H1 (cell line): Measurements from ENCODE around the gene GNG12. TPM values are rescaled to one million over a fixed set of nuclear protein-coding genes. Genes with fewer than 3 reads are reported as not detected.

Experiments
- BACH1 ChIP-seq: IDR thresholded peaks from 2 replicates; pipeline ENCODE4 v1.6.1; 2012; ENCODE audit warnings: low read length, improper control_type of control experiment
- CBX8 ChIP-seq: fragments of 300-800, 300-1000 bp; sonication (generic); IDR thresholded peaks from 2 replicates; pipeline ENCODE4 v1.7.1; 2016; ENCODE audit warnings: low read depth, low read length, borderline replicate concordance
- EZH2 ChIP-seq: fragments of 200-600 bp; sonication (generic); IDR thresholded peaks from 2 replicates; pipeline ENCODE4 v1.7.1; 2012; ENCODE audit warnings: low read depth, mild to moderate bottlenecking, moderate library complexity, low read length, inconsistent platforms; ENCODE audit not compliant: severe bottlenecking
- FOSL1 ChIP-seq: IDR thresholded peaks from 2 replicates; pipeline ENCODE4 v1.6.1; 2011; ENCODE audit warnings: mild to moderate bottlenecking, low read depth, low read length, moderate library complexity; ENCODE audit not compliant: insufficient read depth
- GABPA ChIP-seq: IDR thresholded peaks from 2 replicates; pipeline ENCODE4 v1.6.1; 2011; ENCODE audit warnings: mild to moderate bottlenecking, low read length, moderate library complexity, borderline replicate concordance; ENCODE audit not compliant: insufficient read depth
- GTF2F1 ChIP-seq: IDR thresholded peaks from 2 replicates; pipeline ENCODE4 v1.6.1; 2012; ENCODE audit warnings: low read depth, low read length, improper control_type of control experiment, borderline replicate concordance
- JUN ChIP-seq: IDR thresholded peaks from 2 replicates; pipeline ENCODE4 v1.6.1; 2011; ENCODE audit warnings: low read depth, mild to moderate bottlenecking, improper control_type of control experiment, low read length
- JUND ChIP-seq: IDR thresholded peaks from 2 replicates; pipeline ENCODE4 v1.6.1; 2011; ENCODE audit warnings: mild to moderate bottlenecking, improper control_type of control experiment, low read length
- KDM1A ChIP-seq: fragments of 200-600, 300-600 bp; sonication (generic); IDR thresholded peaks from 2 replicates; pipeline ENCODE4 v1.7.1; 2016; ENCODE audit warnings: mild to moderate bottlenecking, low read length, borderline replicate concordance
- KDM4A ChIP-seq: IDR thresholded peaks from one replicate; pipeline ENCODE4 v1.7.1; 2012; ENCODE audit warnings: low read depth, mild to moderate bottlenecking, moderate library complexity, low read length, inconsistent platforms; ENCODE audit not compliant: severe bottlenecking
- NRF1 ChIP-seq: IDR thresholded peaks from 2 replicates; pipeline ENCODE4 v1.6.1; 2011; ENCODE audit warnings: mild to moderate bottlenecking, low read depth, low read length, improper control_type of control experiment
- POU5F1 ChIP-seq: IDR thresholded peaks from 2 replicates; pipeline ENCODE4 v1.6.1; 2011; ENCODE audit warnings: low read depth, mild to moderate bottlenecking, low read length, moderate library complexity
- RBBP5 ChIP-seq: IDR thresholded peaks from 2 replicates; pipeline ENCODE4 v1.7.1; 2012; ENCODE audit warnings: low read depth, mild to moderate bottlenecking, inconsistent platforms, low read length, moderate library complexity, borderline replicate concordance
- RFX5 ChIP-seq: IDR thresholded peaks from 2 replicates; pipeline ENCODE4 v1.6.1; 2011; ENCODE audit warnings: low read depth, low read length, improper control_type of control experiment, borderline replicate concordance
- SAP30 ChIP-seq: fragments of 300-600 bp; sonication (generic); IDR thresholded peaks from 2 replicates; pipeline ENCODE4 v1.7.1; 2012; ENCODE audit warnings: low read length, moderate library complexity, mild to moderate bottlenecking, inconsistent platforms; ENCODE audit not compliant: insufficient read depth, insufficient replicate concordance
- SP1 ChIP-seq: IDR thresholded peaks from 2 replicates; pipeline ENCODE4 v1.6.1; 2011; ENCODE audit warnings: low read depth, low read length
- SRF ChIP-seq: IDR thresholded peaks from 2 replicates; pipeline ENCODE4 v1.6.1; 2011; ENCODE audit warnings: mild to moderate bottlenecking, low read depth, low read length, moderate library complexity
- SUZ12 ChIP-seq: fragments of 200-600 bp; sonication (generic); IDR thresholded peaks from 2 replicates; pipeline ENCODE4 v1.6.1; 2012; ENCODE audit warnings: mild to moderate bottlenecking, inconsistent platforms, low read length, moderate library complexity, mixed read lengths
- TBP ChIP-seq: IDR thresholded peaks from 2 replicates; pipeline ENCODE4 v1.6.1; 2011; ENCODE audit warnings: low read depth, low read length, improper control_type of control experiment
- YY1 ChIP-seq: IDR thresholded peaks from 2 replicates; pipeline ENCODE4 v1.6.1; 2011; ENCODE audit warnings: low read depth, mild to moderate bottlenecking, low read length
- polyA plus RNA-seq, 7 experiments: library from polyadenylated mRNA; depleted of rRNA in 3 of 7; stranded (reverse) in 5 of 7; unstranded in 2 of 7; fragments of >200 nt in 5 of 7; fragments of 200-250 nt in 2 of 7; gene quantifications; 1 replicate in 5 of 7; 2 replicates in 1 of 7; 4 replicates in 1 of 7; pipeline versions ENCODE4 v1.2.1 to v1.2.3, GENCODE V29; 2011 to 2013; ENCODE audit warnings: missing spikeins in 2 of 7, mixed read lengths in 2 of 7
- total RNA-seq: library from RNA; stranded (reverse); fragmentation: NEBNext Ultra II Directional; extraction: Animal tissue kit (Norgen Biotek cat#: 25700); gene quantifications from 2 replicates; pipeline ENCODE4 v1.2.1, GENCODE V29; 2021
- TF ChIP-seq, protein P1 (sequence below), 3 experiments: IDR thresholded peaks; 1 replicate in 2 of 3; 2 replicates in 1 of 3; pipeline versions ENCODE4 v1.5.1 to v1.6.1; 2011; ENCODE audit warnings: low read length in 3 of 3, mild to moderate bottlenecking in 3 of 3, inconsistent platforms in 2 of 3, low read depth in 1 of 3, moderate library complexity in 1 of 3; ENCODE audit not compliant: insufficient read depth in 1 of 3; ENCODE audit errors: control extremely low read depth in 1 of 3

GNG12 gene
- total and polyA plus RNA-seq, 2 of the 8 experiments (the other 6 are each of a cell fraction or from before 2014, with no cell fraction given) = 11.4 to 35.8 TPM

DNA sequence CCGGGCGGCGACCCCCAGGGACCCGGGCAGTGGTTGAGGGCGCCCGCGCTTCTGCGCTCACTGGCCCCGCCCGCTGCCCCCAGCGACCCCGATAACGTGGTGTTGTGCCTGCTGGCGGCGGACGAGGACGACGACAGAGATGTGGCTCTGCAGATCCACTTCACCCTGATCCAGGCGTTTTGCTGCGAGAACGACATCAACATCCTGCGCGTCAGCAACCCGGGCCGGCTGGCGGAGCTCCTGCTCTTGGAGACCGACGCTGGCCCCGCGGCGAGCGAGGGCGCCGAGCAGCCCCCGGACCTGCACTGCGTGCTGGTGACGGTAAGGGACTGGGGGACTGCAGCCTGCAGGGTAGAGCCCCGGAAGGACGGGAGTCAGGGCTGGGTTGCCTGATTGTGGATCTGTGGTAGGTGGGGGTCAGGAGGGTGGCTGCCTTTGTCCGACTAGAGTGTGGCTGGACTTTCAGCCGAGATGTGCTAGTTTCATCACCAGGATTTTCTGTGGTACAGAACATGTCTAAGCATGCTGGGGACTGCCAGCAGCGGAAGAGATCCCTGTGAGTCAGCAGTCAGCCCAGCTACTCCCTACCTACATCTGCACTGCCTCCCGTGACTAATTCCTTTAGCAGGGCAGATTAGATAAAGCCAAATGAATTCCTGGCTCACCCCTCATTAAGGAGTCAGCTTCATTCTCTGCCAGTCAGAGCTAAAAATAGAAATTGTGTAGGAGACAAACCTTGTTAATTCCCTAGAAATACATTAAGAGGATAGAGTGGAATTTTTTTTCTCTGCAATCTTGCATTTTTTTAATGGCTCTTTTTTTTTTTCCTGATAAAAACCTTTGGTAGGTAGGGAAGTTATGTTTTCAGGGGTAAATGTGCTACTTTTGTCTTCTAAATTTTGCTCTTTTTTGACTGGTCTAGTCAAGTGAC is 146.7 kb downstream of the GNG12 start (continued):
- TF ChIP-seq KDM4A (no peak), POU5F1 (no peak), RBBP5 (0 out of 2 replicates have a peak, but pooled peaks have one; percentile 53), EZH2 (no peak), NRF1 (no peak), JUND (0 out of 2 replicates have a peak, but pooled peaks have one; percentile 5), SP1 (no peak), GTF2F1 (no peak), CBX8 (no peak), TBP (peak; percentile 9; the same call in 1 of the 2 replicates), KDM1A (no peak), YY1 (no peak), SRF (no peak), RFX5 (no peak), SUZ12 (no peak), BACH1 (peak; percentile 61; the same call in 1 of the 2 replicates), SAP30 (no peak), GABPA (no peak), JUN (no peak), FOSL1 (no peak)
- TF ChIP-seq, protein P1, sequence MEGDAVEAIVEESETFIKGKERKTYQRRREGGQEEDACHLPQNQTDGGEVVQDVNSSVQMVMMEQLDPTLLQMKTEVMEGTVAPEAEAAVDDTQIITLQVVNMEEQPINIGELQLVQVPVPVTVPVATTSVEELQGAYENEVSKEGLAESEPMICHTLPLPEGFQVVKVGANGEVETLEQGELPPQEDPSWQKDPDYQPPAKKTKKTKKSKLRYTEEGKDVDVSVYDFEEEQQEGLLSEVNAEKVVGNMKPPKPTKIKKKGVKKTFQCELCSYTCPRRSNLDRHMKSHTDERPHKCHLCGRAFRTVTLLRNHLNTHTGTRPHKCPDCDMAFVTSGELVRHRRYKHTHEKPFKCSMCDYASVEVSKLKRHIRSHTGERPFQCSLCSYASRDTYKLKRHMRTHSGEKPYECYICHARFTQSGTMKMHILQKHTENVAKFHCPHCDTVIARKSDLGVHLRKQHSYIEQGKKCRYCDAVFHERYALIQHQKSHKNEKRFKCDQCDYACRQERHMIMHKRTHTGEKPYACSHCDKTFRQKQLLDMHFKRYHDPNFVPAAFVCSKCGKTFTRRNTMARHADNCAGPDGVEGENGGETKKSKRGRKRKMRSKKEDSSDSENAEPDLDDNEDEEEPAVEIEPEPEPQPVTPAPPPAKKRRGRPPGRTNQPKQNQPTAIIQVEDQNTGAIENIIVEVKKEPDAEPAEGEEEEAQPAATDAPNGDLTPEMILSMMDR (IDR thresholded peaks at IDR 0.05; ENCODE audit: control extremely low read depth in 1 of 3, insufficient read depth in 1 of 3, low read depth in 1 of 3, low read length in 3 of 3) = 0 out of 4 replicates have a peak, but pooled peaks of 1 of the 3 experiments have one; percentile 8
